GM12891 (cell line): Measurements from ENCODE around the gene SNUPN.

ENCODE experiments used
- POLR2A ChIP-seq: IDR thresholded peaks from 2 replicates; pipeline ENCODE4 v1.6.1; 2011; ENCODE audit warnings: low read depth, low read length, control low read depth
- POLR2AphosphoS5 ChIP-seq: IDR thresholded peaks from 2 replicates; pipeline ENCODE4 v1.6.1; 2011; ENCODE audit warnings: low read depth, low read length, control low read depth
- SPI1 ChIP-seq: IDR thresholded peaks from 2 replicates; pipeline ENCODE4 v1.6.1; 2011; ENCODE audit warnings: low read depth, low read length, control low read depth
- TAF1 ChIP-seq: IDR thresholded peaks from 2 replicates; pipeline ENCODE4 v1.6.1; 2011; ENCODE audit warnings: low read depth, low read length, control low read depth

- TF ChIP-seq POLR2AphosphoS5: no peak
- no peak for TF ChIP-seq SPI1
- no peak for TF ChIP-seq TAF1
- TF ChIP-seq POLR2A: no peak
Observed at GRCh38 chr15:75620058-75620820, 5.3 kb downstream of the SNUPN start.
